Measurements from ENCODE around the gene ABO. TPM values are rescaled to one million over a fixed set of nuclear protein-coding genes. Genes with fewer than 3 reads are reported as not detected.
"Not testable (repeated sequence)": the region's sequence is repeated elsewhere in the genome, so short reads cannot be mapped to it uniquely, and the experiment has no call there.

ABO gene
- total and polyA plus RNA-seq, 9 of the 15 experiments (the other 6 are each of a cell fraction or from before 2014, with no cell fraction given), result 5.0 to 21.9 (median 11.9) TPM

DNA sequence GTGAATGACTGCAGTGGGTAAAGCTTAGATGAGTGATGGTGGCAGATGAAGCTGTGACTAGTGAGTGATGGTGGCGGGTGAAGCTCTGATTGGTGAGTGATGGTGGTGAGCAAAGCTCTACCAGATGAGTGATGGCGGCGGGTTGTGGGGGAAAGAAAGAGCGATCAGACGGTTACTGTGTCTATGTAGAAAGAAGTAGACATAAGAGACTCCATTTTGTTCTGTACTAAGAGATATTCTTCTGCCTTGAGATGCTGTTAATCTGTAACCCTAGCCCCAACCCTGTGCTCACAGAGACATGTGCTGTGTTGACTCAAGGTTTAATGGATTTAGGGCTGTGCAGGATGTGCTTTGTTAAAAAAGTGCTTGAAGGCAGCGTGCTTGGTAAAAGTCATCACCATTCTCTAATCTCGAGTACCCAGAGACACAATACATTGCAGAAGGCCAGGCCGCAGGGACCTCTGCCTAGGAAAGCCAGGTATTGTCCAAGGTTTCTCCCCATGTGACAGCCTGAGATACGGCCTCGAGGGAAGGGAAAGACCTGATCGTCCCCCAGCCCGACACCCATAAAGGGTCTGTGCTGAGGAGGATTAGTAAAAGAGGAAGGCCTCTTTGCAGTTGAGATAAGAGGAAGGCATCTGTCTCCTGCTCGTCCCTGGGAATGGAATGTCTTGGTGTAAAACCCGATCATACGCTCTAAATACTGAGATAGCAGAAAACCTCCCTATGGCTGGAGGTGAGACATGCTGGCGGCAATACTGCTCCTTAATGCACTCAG, 8.4 kb upstream of the ABO start (continued):
- TF ChIP-seq SPI1 (IDR thresholded peaks at IDR 0.05; ENCODE audit: borderline replicate concordance, low read depth, low read length) (peak; percentile 90), HLTF (IDR thresholded peaks at IDR 0.05) (peak; percentile 82), KLF16 (IDR thresholded peaks at IDR 0.05) (peak; percentile 90), RCOR1 (IDR thresholded peaks at IDR 0.05; ENCODE audit: borderline replicate concordance in 1 of 2, low read depth in 2 of 2, low read length in 2 of 2) (peak in 1 of 2 experiments; percentile 12; a peak in 2 of 4 replicates), ZNF644 (tag; IDR thresholded peaks at IDR 0.05; ENCODE audit: low read depth) (peak; percentile 84), LEF1 (IDR thresholded peaks at IDR 0.05) (peak; percentile 65), TAF1 (IDR thresholded peaks at IDR 0.05; ENCODE audit: control insufficient read depth, extremely low read depth, insufficient read depth, low read length, severe bottlenecking) (peak; percentile 17), PTRF (tag; IDR thresholded peaks at IDR 0.05) (peak; percentile 88), PHB2 (IDR thresholded peaks at IDR 0.05; ENCODE audit: low read depth) (peak; percentile 97), EP300 (IDR thresholded peaks at IDR 0.05; ENCODE audit: low read length) (peak; percentile 41; the same call in 1 of the 2 replicates), ZNF431 (CRISPR knock-in tag; IDR thresholded peaks at IDR 0.05) (0 out of 2 replicates have a peak, but pooled peaks have one; percentile 19), STAT5A (IDR thresholded peaks at IDR 0.05; ENCODE audit: borderline replicate concordance, low read length) (peak; percentile 82), ZEB2 (IDR thresholded peaks at IDR 0.05) (peak; percentile 89), ZNF197 (CRISPR knock-in tag; IDR thresholded peaks at IDR 0.05; ENCODE audit: low read depth) (peak; percentile 92), ZNF76 (CRISPR knock-in tag; IDR thresholded peaks at IDR 0.05; ENCODE audit: borderline replicate concordance) (0 out of 2 replicates have a peak, but pooled peaks have one; percentile 7)
- TF ChIP-seq, protein P1, sequence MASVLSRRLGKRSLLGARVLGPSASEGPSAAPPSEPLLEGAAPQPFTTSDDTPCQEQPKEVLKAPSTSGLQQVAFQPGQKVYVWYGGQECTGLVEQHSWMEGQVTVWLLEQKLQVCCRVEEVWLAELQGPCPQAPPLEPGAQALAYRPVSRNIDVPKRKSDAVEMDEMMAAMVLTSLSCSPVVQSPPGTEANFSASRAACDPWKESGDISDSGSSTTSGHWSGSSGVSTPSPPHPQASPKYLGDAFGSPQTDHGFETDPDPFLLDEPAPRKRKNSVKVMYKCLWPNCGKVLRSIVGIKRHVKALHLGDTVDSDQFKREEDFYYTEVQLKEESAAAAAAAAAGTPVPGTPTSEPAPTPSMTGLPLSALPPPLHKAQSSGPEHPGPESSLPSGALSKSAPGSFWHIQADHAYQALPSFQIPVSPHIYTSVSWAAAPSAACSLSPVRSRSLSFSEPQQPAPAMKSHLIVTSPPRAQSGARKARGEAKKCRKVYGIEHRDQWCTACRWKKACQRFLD (CRISPR knock-in tag; IDR thresholded peaks at IDR 0.05), result peak; percentile 91
- TF ChIP-seq, protein P2, sequence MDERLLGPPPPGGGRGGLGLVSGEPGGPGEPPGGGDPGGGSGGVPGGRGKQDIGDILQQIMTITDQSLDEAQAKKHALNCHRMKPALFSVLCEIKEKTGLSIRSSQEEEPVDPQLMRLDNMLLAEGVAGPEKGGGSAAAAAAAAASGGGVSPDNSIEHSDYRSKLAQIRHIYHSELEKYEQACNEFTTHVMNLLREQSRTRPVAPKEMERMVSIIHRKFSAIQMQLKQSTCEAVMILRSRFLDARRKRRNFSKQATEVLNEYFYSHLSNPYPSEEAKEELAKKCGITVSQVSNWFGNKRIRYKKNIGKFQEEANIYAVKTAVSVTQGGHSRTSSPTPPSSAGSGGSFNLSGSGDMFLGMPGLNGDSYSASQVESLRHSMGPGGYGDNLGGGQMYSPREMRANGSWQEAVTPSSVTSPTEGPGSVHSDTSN (CRISPR knock-in tag; IDR thresholded peaks at IDR 0.05; ENCODE audit: low read depth), result not testable (repeated sequence)
- TF ChIP-seq, protein P2 (tag; conservative IDR thresholded peaks at IDR 0.05; ENCODE audit: low read depth), result peak; percentile 60; the same call in 1 of the 2 replicates
- TF ChIP-seq, protein P3, sequence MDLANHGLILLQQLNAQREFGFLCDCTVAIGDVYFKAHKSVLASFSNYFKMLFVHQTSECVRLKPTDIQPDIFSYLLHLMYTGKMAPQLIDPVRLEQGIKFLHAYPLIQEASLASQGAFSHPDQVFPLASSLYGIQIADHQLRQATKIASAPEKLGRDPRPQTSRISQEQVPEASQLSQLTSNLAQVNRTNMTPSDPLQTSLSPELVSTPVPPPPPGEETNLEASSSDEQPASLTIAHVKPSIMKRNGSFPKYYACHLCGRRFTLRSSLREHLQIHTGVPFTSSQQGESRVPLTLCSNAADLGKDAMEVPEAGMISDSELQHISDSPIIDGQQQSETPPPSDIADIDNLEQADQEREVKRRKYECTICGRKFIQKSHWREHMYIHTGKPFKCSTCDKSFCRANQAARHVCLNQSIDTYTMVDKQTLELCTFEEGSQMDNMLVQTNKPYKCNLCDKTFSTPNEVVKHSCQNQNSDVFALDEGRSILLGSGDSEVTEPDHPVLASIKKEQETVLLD (IDR thresholded peaks at IDR 0.05), result peak; percentile 82
- TF ChIP-seq, protein P4, sequence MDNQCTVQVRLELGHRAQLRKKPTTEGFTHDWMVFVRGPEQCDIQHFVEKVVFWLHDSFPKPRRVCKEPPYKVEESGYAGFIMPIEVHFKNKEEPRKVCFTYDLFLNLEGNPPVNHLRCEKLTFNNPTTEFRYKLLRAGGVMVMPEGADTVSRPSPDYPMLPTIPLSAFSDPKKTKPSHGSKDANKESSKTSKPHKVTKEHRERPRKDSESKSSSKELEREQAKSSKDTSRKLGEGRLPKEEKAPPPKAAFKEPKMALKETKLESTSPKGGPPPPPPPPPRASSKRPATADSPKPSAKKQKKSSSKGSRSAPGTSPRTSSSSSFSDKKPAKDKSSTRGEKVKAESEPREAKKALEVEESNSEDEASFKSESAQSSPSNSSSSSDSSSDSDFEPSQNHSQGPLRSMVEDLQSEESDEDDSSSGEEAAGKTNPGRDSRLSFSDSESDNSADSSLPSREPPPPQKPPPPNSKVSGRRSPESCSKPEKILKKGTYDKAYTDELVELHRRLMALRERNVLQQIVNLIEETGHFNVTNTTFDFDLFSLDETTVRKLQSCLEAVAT (IDR thresholded peaks at IDR 0.05), result peak; percentile 16 to 58; a peak in 1 of 4 replicates

Measured in K562 (cell line).